OCI-LY3 (cell line): ENCODE results near the gene TMEM151A.
"Not testable (repeated sequence)": the region's sequence is repeated elsewhere in the genome, so short reads cannot be mapped to it uniquely, and the experiment has no call there.

Experiments
- H2AFZ ChIP-seq: fragments of 200-600, 300-600 bp; shearing (Covaris generic); 2 replicates; pipeline ENCODE4 v1.6.0; 2014; ENCODE audit warnings: antibody characterized with exemption, low read depth, low read length
- H3K27ac ChIP-seq: fragments of 200-600, 300-600 bp; sonication (generic); 2 replicates; pipeline ENCODE4 v1.5.1; 2014; ENCODE audit warnings: mild to moderate bottlenecking, low read length, moderate library complexity, mixed read lengths
- H3K27me3 ChIP-seq: fragments of 200-600, 300-600 bp; sonication (generic); 2 replicates; pipeline ENCODE4 v1.6.1; 2014; ENCODE audit warnings: low read depth, low read length, mixed read lengths
- H3K36me3 ChIP-seq: fragments of 200-600, 300-600 bp; sonication (generic); replicated peaks from 2 replicates; pipeline ENCODE3; 2014; ENCODE audit warnings: low read depth, low read length, mixed read lengths
- H3K4me1 ChIP-seq: fragments of 300-600, 200-600 bp; sonication (generic); 2 replicates; pipeline ENCODE4 v1.6.1; 2014; ENCODE audit warnings: low read length, mixed read lengths
- H3K4me2 ChIP-seq: fragments of 200-600, 300-600 bp; sonication (generic); 2 replicates; pipeline ENCODE4 v1.6.1; 2014; ENCODE audit warnings: low read length, mixed read lengths
- H3K4me3 ChIP-seq: fragments of 300-600, 200-600 bp; sonication (generic); 2 replicates; pipeline ENCODE4 v1.5.1; 2014; ENCODE audit warnings: antibody characterized with exemption, mild to moderate bottlenecking, low read length, moderate library complexity
- H3K79me2 ChIP-seq: fragments of 300-600, 200-600 bp; shearing (Covaris generic); 2 replicates; pipeline ENCODE4 v1.6.1; 2014; ENCODE audit warnings: mild to moderate bottlenecking, low read length, mixed read lengths
- H3K9ac ChIP-seq: fragments of 300-600, 200-600 bp; shearing (Covaris generic); 2 replicates; pipeline ENCODE4 v1.6.0; 2014; ENCODE audit warnings: mild to moderate bottlenecking, low read length, moderate library complexity
- H3K9me3 ChIP-seq: fragments of 200-600, 300-600 bp; shearing (Covaris generic); 2 replicates; pipeline ENCODE4 v1.6.1; 2014; ENCODE audit warnings: low read length, mixed read lengths; ENCODE audit not compliant: insufficient read depth
- H4K20me1 ChIP-seq: fragments of 200-600, 300-600 bp; sonication (generic); 2 replicates; pipeline ENCODE4 v1.6.1; 2016; ENCODE audit warnings: low read length, mixed read lengths; ENCODE audit not compliant: insufficient read depth
- CTCF ChIP-seq: fragments of 200-600, 300-600 bp; sonication (generic); IDR thresholded peaks from 2 replicates; pipeline ENCODE4 v1.5.1; 2014; ENCODE audit warnings: antibody characterized with exemption, low read length, low read depth
- EZH2phosphoT487 ChIP-seq: fragments of 200-600 bp; shearing (Covaris generic); IDR thresholded peaks from 2 replicates; pipeline ENCODE4 v1.6.1; 2018; ENCODE audit warnings: antibody characterized with exemption, mixed run types, low read depth

TMEM151A gene

GRCh38 chr11:66247801-66248200 is 43.9 kb upstream of the TMEM151A start:
- H3K27me3 ChIP-seq: no peaks in the 10 kb centered on the region
- no peaks in the 10 kb centered on the region for H4K20me1 ChIP-seq
- H3K27ac ChIP-seq: no peak overlapping the region
- TF ChIP-seq EZH2phosphoT487: no peak
- TF ChIP-seq CTCF: no peak
- no peak overlapping the region for H3K9ac ChIP-seq
- H3K79me2 ChIP-seq: no peaks in the 10 kb centered on the region
- H3K4me3 ChIP-seq: no peak overlapping the region
- H3K4me2 ChIP-seq: no peak overlapping the region
- H3K9me3 ChIP-seq: no peaks in the 10 kb centered on the region
- H3K4me1 ChIP-seq: no peaks in the 10 kb centered on the region
- H2AFZ ChIP-seq: no peak overlapping the region
- no peaks in the 10 kb centered on the region for H3K36me3 ChIP-seq

DNA sequence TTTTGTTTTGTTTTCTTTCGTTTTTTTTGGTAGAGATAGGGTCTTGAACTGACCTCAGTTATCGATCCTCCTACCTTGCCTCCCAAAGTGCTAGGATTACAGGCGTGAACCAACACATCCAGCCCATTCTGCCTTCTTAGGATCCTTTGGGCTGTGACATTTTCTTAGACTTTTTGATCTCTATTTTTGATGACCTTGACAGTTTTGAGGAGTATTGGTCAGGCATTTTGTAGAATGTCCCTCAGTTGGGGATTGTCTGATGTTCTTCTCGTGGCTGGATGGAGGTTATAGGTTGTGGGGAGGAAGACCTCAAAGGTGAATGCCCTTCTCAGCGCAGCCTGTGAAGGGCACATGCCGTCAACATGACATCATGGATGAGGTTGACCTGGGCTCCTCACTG is 42.8 kb upstream of the TMEM151A start:
- no peaks in the 10 kb centered on the region for H3K79me2 ChIP-seq
- H3K4me3 ChIP-seq: no peak overlapping the region
- H3K4me1 ChIP-seq: no peaks in the 10 kb centered on the region
- no peak overlapping the region for H3K9ac ChIP-seq
- no peak for TF ChIP-seq CTCF
- H3K36me3 ChIP-seq: no peaks in the 10 kb centered on the region
- H4K20me1 ChIP-seq: no peaks in the 10 kb centered on the region
- H3K9me3 ChIP-seq: no peaks in the 10 kb centered on the region
- no peak overlapping the region for H3K4me2 ChIP-seq
- H2AFZ ChIP-seq: no peak overlapping the region
- no peaks in the 10 kb centered on the region for H3K27me3 ChIP-seq
- H3K27ac ChIP-seq: no peak overlapping the region

GRCh38 chr11:66251809-66252208 is 39.9 kb upstream of the TMEM151A start:
- Histone ChIP-seq H3K36me3 (no peaks in the 10 kb centered on the region), H3K4me2 (no peak overlapping the region), H3K9me3 (no peaks in the 10 kb centered on the region), H2AFZ (no peak overlapping the region), H3K79me2 (no peaks in the 10 kb centered on the region), H3K4me3 (no peak overlapping the region), H3K9ac (no peak overlapping the region), H3K27me3 (no peaks in the 10 kb centered on the region), H3K27ac (no peak overlapping the region), H4K20me1 (no peaks in the 10 kb centered on the region), H3K4me1 (peaks cover 4% of the 10 kb centered on the region)
- TF ChIP-seq EZH2phosphoT487: no peak
- no peak for TF ChIP-seq CTCF

GRCh38 chr11:66253081-66253480 is 38.6 kb upstream of the TMEM151A start:
- not testable (repeated sequence) for H3K36me3 ChIP-seq

DNA sequence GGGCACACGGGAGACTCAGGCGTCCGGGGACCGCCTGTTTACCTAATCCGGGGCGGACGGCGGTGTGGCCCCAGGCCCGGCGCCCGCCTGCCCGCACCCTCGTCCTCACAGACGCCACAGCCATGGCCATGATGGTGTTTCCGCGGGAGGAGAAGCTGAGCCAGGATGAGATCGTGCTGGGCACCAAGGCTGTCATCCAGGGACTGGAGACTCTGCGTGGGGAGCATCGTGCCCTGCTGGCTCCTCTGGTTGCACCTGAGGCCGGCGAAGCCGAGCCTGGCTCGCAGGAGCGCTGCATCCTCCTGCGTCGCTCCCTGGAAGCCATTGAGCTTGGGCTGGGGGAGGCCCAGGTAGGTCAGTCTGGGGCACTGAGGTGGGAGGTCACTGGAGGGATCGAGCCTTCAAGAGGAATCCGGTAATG is 33.2 kb upstream of the TMEM151A start:
- Histone ChIP-seq H3K9me3 (no peaks in the 10 kb centered on the region), H3K4me3 (peak overlapping the region; percentile 84), H3K27me3 (no peaks in the 10 kb centered on the region), H3K4me1 (peaks cover 11% of the 10 kb centered on the region), H3K9ac (peak overlapping the region; percentile 86), H2AFZ (no peak overlapping the region), H3K79me2 (peaks cover 17% of the 10 kb centered on the region), H3K36me3 (peaks cover 22% of the 10 kb centered on the region), H3K4me2 (peak overlapping the region; percentile 97), H4K20me1 (no peaks in the 10 kb centered on the region), H3K27ac (peak overlapping the region; percentile 39)
- TF ChIP-seq CTCF (no peak), EZH2phosphoT487 (no peak)

More at GRCh38 chr11:66253081-66253480, 38.6 kb upstream of the TMEM151A start:
- not testable (repeated sequence) for H2AFZ ChIP-seq, H3K79me2 ChIP-seq, H3K9me3 ChIP-seq, H3K4me3 ChIP-seq, H3K9ac ChIP-seq, H3K4me1 ChIP-seq, H3K27ac ChIP-seq, H4K20me1 ChIP-seq, H3K4me2 ChIP-seq, H3K27me3 ChIP-seq
